ENCODE measurements around the gene EPS15. TPM values are rescaled to one million over a fixed set of nuclear protein-coding genes. Genes with fewer than 3 reads are reported as not detected.

EPS15 gene
- polyA plus RNA-seq, 1 donor (not counting 4 experiments of a cell fraction or from before 2014, with no cell fraction given) = 33.2 TPM

DNA sequence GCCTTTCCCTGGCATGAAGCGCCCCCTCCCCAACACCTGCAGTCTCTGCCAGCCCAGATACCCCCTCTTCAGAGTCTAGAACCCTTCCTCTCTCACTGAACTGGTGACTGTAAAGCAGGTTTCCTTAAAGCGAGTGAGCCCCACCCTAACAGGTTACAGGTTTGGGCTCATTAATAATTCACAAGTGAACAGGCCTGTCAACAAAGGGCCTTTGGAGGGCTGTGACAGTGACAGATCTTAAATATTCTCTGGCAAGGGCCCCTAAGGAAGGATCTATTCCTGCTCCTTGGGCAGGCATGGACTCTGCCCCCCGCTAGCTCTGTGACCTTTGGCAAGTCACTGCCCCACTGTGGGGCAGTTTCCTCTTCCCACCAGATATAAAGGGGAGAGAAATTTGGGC, 183.1 kb downstream of the EPS15 start:
- Histone ChIP-seq H3K9ac (ENCODE audit: control insufficient read depth, extremely low read depth, insufficient read depth, low read length) (no peak overlapping the region), H2AFZ (ENCODE audit: control insufficient read depth, low read length) (no peak overlapping the region), H3K36me3 (ENCODE audit: control insufficient read depth in 2 of 2, extremely low read depth in 1 of 2, insufficient read depth in 2 of 2, low read length in 2 of 2) (no peaks in the 10 kb centered on the region), H3K27ac (ENCODE audit: control insufficient read depth, insufficient read depth, low read length) (no peak overlapping the region), H3K9me3 (ENCODE audit: control insufficient read depth, low read depth, low read length) (no peaks in the 10 kb centered on the region), H3K27me3 (ENCODE audit: control insufficient read depth, extremely low read depth, insufficient read depth, low read length) (no peaks in the 10 kb centered on the region), H3K9me1 (ENCODE audit: control insufficient read depth, extremely low read depth, insufficient read depth, low read length) (no peaks in the 10 kb centered on the region), H3K79me2 (ENCODE audit: control insufficient read depth, insufficient read depth, low read length) (no peaks in the 10 kb centered on the region), H3K4me3 (ENCODE audit: control insufficient read depth in 2 of 3, extremely low read depth in 1 of 3, insufficient read depth in 2 of 3, low read depth in 1 of 3, low read length in 3 of 3) (no peak overlapping the region), H4K20me1 (ENCODE audit: control insufficient read depth, extremely low read depth, insufficient read depth, low read length) (no peaks in the 10 kb centered on the region), H3K4me2 (ENCODE audit: control insufficient read depth, extremely low read depth, insufficient read depth, low read depth, low read length) (no peak overlapping the region), H3K4me1 (ENCODE audit: control insufficient read depth, extremely low read depth, insufficient read depth, low read length) (peaks cover 10% of the 10 kb centered on the region)
- no peak for TF ChIP-seq CTCF (optimal IDR thresholded peaks at IDR 0.05 in 1 of 3, IDR thresholded peaks at IDR 0.05 in 1 of 3, conservative IDR thresholded peaks at IDR 0.05 in 1 of 3; ENCODE audit: extremely low read depth in 1 of 3, insufficient read depth in 2 of 3, low read length in 3 of 3)
- TF ChIP-seq EZH2 (IDR thresholded peaks at IDR 0.05; ENCODE audit: low read length) = no peak
- DNase-seq (ENCODE audit: low read depth, low spot score) (no peak), FAIRE-seq (no peak)
- dilution Hi-C loops (cut with MboI; ENCODE audit: extremely low pct_ligation_motif_present, low sequenced_read_pairs) = no loop called here

DNA sequence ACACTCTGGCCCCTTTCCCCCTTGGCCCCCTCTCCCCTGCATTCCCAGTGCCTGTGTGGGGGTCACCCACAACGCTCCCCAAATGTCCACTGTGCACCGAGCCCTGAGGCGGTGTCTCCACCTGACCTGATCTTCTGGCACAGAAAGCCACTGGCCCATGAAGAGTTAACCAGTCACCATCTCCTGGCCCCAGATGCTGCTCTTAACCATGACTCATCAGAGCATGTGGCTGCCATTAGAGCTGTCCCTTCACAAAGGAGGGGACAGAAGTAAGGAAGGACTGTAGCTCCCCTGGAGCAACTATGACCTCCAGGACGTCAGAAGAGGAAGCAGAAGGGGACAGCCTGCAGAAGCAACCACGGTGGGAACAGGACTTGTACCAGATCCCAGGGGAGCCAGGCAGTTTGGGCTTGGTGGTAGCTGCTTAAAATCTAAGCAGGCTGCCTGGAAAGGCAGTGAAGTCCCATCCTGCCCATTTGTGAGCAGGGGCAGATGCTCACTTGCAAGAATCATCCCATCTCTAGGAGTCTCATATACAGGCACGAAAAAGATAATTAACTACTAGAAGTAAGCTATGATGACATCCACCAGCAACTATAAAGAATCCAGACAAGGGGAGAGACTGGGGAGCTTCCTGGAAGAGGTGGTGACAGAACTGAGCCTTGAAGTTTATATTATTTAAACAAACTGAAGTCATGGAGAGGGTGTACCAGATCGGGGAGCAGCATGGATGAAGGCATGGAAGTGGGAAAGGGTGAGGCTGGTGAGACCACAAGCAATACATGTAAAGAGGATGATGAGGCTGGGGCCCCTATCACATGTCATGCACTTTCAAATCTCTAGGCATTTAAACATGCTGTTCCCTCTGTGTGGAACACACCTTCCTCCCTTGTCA, 187.6 kb downstream of the EPS15 start:
- FAIRE-seq (no peak), DNase-seq (ENCODE audit: low read depth, low spot score) (peak; percentile 13)
- H4K20me1 ChIP-seq (ENCODE audit: control insufficient read depth, extremely low read depth, insufficient read depth, low read length) = no peaks in the 10 kb centered on the region
- H3K4me3 ChIP-seq (ENCODE audit: control insufficient read depth in 2 of 3, extremely low read depth in 1 of 3, insufficient read depth in 2 of 3, low read depth in 1 of 3, low read length in 3 of 3) = no peak overlapping the region
- peaks cover 8% of the 10 kb centered on the region for H3K27me3 ChIP-seq (ENCODE audit: control insufficient read depth, extremely low read depth, insufficient read depth, low read length)
- H2AFZ ChIP-seq (ENCODE audit: control insufficient read depth, low read length) = no peak overlapping the region
- no peaks in the 10 kb centered on the region for H3K36me3 ChIP-seq (ENCODE audit: control insufficient read depth in 2 of 2, extremely low read depth in 1 of 2, insufficient read depth in 2 of 2, low read length in 2 of 2)
- H3K4me1 ChIP-seq (ENCODE audit: control insufficient read depth, extremely low read depth, insufficient read depth, low read length) = peaks cover 14% of the 10 kb centered on the region
- no peak overlapping the region for H3K4me2 ChIP-seq (ENCODE audit: control insufficient read depth, extremely low read depth, insufficient read depth, low read depth, low read length)
- no peak overlapping the region for H3K9ac ChIP-seq (ENCODE audit: control insufficient read depth, extremely low read depth, insufficient read depth, low read length)
- no peaks in the 10 kb centered on the region for H3K9me3 ChIP-seq (ENCODE audit: control insufficient read depth, low read depth, low read length)
- TF ChIP-seq CTCF (optimal IDR thresholded peaks at IDR 0.05 in 1 of 3, IDR thresholded peaks at IDR 0.05 in 1 of 3, conservative IDR thresholded peaks at IDR 0.05 in 1 of 3; ENCODE audit: extremely low read depth in 1 of 3, insufficient read depth in 2 of 3, low read length in 3 of 3) (no peak), EZH2 (IDR thresholded peaks at IDR 0.05; ENCODE audit: low read length) (no peak)
- no peaks in the 10 kb centered on the region for H3K9me1 ChIP-seq (ENCODE audit: control insufficient read depth, extremely low read depth, insufficient read depth, low read length)
- no peak overlapping the region for H3K27ac ChIP-seq (ENCODE audit: control insufficient read depth, insufficient read depth, low read length)
- no peaks in the 10 kb centered on the region for H3K79me2 ChIP-seq (ENCODE audit: control insufficient read depth, insufficient read depth, low read length)
- dilution Hi-C loops (cut with MboI; ENCODE audit: extremely low pct_ligation_motif_present, low sequenced_read_pairs) = no loop called here

All from keratinocyte (primary cell).